ENCODE data around the gene CD83. TPM values are rescaled to one million over a fixed set of nuclear protein-coding genes. Genes with fewer than 3 reads are reported as not detected.

CD83 gene
- total RNA-seq, 1 donor from 2014 or later = 1.8 TPM

DNA sequence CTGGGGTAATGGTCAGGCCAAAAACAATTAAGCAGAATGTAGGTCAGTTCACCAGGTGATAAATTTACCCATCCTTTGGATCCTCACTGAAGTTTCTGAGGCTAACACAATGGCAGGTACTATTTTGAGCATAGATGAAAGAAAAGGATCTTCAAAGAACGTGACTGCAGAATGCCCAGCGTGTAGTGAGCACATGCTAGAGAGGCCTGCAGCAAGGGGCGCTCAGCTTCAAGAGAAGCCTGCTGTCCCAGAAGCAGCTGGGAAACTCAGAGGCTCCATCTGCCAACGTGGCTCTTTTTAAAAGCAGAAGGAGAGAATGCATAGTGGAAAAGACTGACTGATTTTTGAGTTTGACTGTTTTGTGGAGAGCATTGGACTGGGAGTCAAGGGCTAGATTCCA is 57.4 kb downstream of the CD83 start:
- no peak overlapping the region for H3K27ac ChIP-seq (replicated peaks)
- DNase-seq = no peak
- intact Hi-C loops (cut with micrococcal nuclease) = no loop called here
- TF ChIP-seq, protein P1, sequence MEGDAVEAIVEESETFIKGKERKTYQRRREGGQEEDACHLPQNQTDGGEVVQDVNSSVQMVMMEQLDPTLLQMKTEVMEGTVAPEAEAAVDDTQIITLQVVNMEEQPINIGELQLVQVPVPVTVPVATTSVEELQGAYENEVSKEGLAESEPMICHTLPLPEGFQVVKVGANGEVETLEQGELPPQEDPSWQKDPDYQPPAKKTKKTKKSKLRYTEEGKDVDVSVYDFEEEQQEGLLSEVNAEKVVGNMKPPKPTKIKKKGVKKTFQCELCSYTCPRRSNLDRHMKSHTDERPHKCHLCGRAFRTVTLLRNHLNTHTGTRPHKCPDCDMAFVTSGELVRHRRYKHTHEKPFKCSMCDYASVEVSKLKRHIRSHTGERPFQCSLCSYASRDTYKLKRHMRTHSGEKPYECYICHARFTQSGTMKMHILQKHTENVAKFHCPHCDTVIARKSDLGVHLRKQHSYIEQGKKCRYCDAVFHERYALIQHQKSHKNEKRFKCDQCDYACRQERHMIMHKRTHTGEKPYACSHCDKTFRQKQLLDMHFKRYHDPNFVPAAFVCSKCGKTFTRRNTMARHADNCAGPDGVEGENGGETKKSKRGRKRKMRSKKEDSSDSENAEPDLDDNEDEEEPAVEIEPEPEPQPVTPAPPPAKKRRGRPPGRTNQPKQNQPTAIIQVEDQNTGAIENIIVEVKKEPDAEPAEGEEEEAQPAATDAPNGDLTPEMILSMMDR (IDR thresholded peaks at IDR 0.05; ENCODE audit: borderline replicate concordance) = no peak
- no peaks in the 10 kb centered on the region for H3K36me3 ChIP-seq
- peaks cover 28% of the 10 kb centered on the region for H3K9me3 ChIP-seq (replicated peaks)
- no peak overlapping the region for H3K4me3 ChIP-seq
- no peaks in the 10 kb centered on the region for H3K27me3 ChIP-seq (ENCODE audit: low read depth)
- H3K4me1 ChIP-seq = no peaks in the 10 kb centered on the region

DNA sequence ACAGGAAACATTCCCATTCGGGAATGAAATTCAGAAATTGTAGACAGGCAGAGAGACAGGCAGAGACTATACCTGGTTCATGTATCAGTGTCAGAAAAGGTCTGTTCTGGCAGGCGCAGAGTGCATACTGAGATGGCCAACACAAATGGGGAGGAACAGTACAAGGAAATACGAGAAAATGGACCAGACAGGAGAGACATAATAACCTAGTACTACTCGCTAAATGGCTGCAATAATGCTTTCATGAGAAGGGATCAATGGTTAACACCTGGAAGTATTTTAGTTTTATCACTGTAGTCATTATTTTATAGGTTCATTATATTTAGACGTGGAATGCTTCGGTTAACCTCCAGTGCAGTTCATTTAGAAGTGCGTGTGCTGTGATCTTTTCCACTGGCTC is 58.9 kb downstream of the CD83 start:
- H3K4me1 ChIP-seq = no peaks in the 10 kb centered on the region

DNA sequence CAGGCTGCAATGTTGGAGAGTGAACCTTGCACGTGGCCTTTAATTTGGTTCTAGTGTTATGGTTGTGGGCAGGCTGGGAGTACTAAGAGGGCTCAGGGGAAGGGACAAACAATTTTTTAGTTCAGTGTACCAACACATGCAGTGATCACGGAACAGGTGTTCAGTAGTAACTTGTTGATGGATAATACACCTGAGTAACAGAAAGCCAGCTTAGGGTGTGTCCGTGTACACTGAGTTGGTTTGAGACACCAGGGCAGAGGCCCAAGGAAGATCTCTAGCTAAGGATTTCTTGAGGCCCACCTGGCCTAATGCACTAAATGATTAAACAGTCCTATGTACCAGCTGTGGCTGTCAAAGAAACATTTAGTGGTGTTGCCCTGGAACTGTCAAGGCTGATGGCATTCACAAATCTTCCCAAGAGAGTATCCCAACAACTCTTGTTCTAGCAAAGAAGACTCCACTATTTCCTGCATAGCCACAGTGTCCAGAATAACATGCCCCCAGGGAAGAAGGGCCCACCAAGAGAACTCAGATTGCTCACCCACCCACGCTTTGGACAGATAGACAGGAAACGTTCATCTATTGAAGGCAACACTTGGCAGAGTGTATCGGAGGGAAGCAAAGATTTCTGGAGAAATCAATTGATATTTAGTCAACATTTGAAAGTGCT is 60.0 kb downstream of the CD83 start:
- TF ChIP-seq, protein P1 (IDR thresholded peaks at IDR 0.05; ENCODE audit: borderline replicate concordance) = no peak
- Histone ChIP-seq H3K9me3 (replicated peaks) (peaks cover 5% of the 10 kb centered on the region), H3K27ac (replicated peaks) (no peak overlapping the region), H3K4me1 (no peaks in the 10 kb centered on the region), H3K36me3 (no peaks in the 10 kb centered on the region), H3K27me3 (ENCODE audit: low read depth) (no peaks in the 10 kb centered on the region), H3K4me3 (no peak overlapping the region)
- intact Hi-C loops (cut with micrococcal nuclease) = no loop called here
- no peak for DNase-seq

More for the DNA sequence above, 58.9 kb downstream of the CD83 start:
- TF ChIP-seq, protein P1 (IDR thresholded peaks at IDR 0.05; ENCODE audit: borderline replicate concordance) = no peak
- Histone ChIP-seq H3K27ac (replicated peaks) (no peak overlapping the region), H3K27me3 (ENCODE audit: low read depth) (no peaks in the 10 kb centered on the region), H3K4me3 (no peak overlapping the region), H3K9me3 (replicated peaks) (peaks cover 14% of the 10 kb centered on the region), H3K36me3 (no peaks in the 10 kb centered on the region)
- no peak for DNase-seq
- intact Hi-C loops (cut with micrococcal nuclease) = no loop called here

DNA sequence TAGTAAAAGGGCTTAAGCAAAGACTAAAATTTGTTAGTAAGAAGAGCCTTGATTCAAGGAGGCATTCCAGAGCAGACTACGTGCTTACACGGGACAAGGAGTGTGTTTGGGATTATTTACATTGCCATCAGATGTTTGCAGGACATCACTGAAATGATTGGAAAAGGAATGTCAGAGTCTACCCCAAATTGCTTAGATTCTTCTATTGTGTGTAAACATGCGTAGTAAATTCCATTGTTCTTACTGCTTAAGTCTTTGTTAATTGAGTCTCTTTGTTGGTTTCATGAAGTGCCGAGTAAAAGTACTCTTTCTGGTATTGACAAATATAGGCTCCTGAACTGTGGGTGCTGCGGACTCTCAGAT is 60.5 kb downstream of the CD83 start:
- TF ChIP-seq, protein P1 (IDR thresholded peaks at IDR 0.05; ENCODE audit: borderline replicate concordance) = no peak
- no peak overlapping the region for H3K4me3 ChIP-seq
- DNase-seq = no peak
- intact Hi-C loops (cut with micrococcal nuclease) = no loop called here
- H3K9me3 ChIP-seq (replicated peaks) = no peaks in the 10 kb centered on the region
- no peaks in the 10 kb centered on the region for H3K27me3 ChIP-seq (ENCODE audit: low read depth)
- no peaks in the 10 kb centered on the region for H3K4me1 ChIP-seq
- H3K36me3 ChIP-seq = no peaks in the 10 kb centered on the region
- H3K27ac ChIP-seq (replicated peaks) = no peak overlapping the region

DNA sequence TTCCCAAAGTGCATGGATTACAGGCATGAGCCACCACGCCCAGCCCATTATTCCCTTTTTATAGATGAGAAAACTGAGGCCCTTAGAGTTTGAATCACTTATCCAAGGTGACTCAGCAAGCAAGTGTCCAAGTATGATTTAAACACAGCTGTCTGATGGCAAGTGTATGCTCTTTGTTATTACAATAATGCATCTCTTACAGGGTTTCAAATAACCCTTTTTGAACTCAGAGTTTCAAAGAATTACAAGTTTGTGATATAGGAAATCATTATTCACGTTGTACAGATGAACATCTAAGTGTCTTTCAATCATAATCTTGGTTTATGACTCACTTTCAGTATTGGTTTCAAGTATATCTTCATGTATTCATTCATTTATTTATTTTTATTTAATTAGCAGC is 63.0 kb downstream of the CD83 start:
- Histone ChIP-seq H3K9me3 (replicated peaks) (peaks cover 5% of the 10 kb centered on the region), H3K36me3 (no peaks in the 10 kb centered on the region), H3K27ac (replicated peaks) (no peak overlapping the region), H3K27me3 (ENCODE audit: low read depth) (no peaks in the 10 kb centered on the region), H3K4me3 (no peak overlapping the region), H3K4me1 (no peaks in the 10 kb centered on the region)
- DNase-seq = no peak
- TF ChIP-seq, protein P1 (IDR thresholded peaks at IDR 0.05; ENCODE audit: borderline replicate concordance) = no peak
- intact Hi-C loops (cut with micrococcal nuclease) = no loop called here
